HepG2 (cell line): ENCODE results near the gene SYT8. TPM values are rescaled to one million over a fixed set of nuclear protein-coding genes. Genes with fewer than 3 reads are reported as not detected.

Experiments
- CREB1 ChIP-seq, 2 experiments: fragments of 450-650 bp in 1 of 2; IDR thresholded peaks; 2 replicates each; pipeline ENCODE4 v1.6.1; 2016 to 2017; ENCODE audit warnings: control low read depth in 1 of 2, mild to moderate bottlenecking in 1 of 2, missing compliant biosample characterization in 1 of 2, missing genetic modification characterization in 1 of 2
- ELF3 ChIP-seq: IDR thresholded peaks from 2 replicates; pipeline ENCODE4 v1.6.1; 2016; ENCODE audit warnings: missing genetic modification reagents, missing compliant biosample characterization
- FOXA3 ChIP-seq: IDR thresholded peaks from 2 replicates; pipeline ENCODE4 v1.6.1; 2016; ENCODE audit warnings: missing genetic modification reagents, missing compliant biosample characterization
- HNRNPK ChIP-seq: fragments of 200-400 bp; formaldehyde crosslinking; IDR thresholded peaks from 2 replicates; pipeline ENCODE4 v1.6.1; 2018; ENCODE audit warnings: low read length, low read depth, moderate library complexity, mild to moderate bottlenecking; ENCODE audit not compliant: poor library complexity, severe bottlenecking
- HOXA5 ChIP-seq: sonication (generic); formaldehyde crosslinking; IDR thresholded peaks from 2 replicates; pipeline ENCODE4 v1.4.0; 2020; ENCODE audit warnings: missing genetic modification reagents
- KMT2B ChIP-seq: IDR thresholded peaks from 2 replicates; pipeline ENCODE4 v1.6.1; 2016; ENCODE audit warnings: missing genetic modification reagents, missing compliant biosample characterization
- MEF2D ChIP-seq: sonication (generic); formaldehyde crosslinking; IDR thresholded peaks from 2 replicates; pipeline ENCODE4 v1.5.1; 2020; ENCODE audit warnings: mild to moderate bottlenecking, missing genetic modification reagents
- MLX ChIP-seq: IDR thresholded peaks from 2 replicates; pipeline ENCODE4 v1.6.1; 2016
- PLRG1 ChIP-seq: fragments of 450-650 bp; conservative IDR thresholded peaks from 2 replicates; pipeline ENCODE4 v1.6.1; 2016
- POLR2G ChIP-seq: fragments of 200-400 bp; formaldehyde crosslinking; IDR thresholded peaks from 2 replicates; pipeline ENCODE4 v1.6.1; 2018; ENCODE audit warnings: mild to moderate bottlenecking, low read depth, low read length, moderate library complexity
- RBM22 ChIP-seq: fragments of 200-400 bp; formaldehyde crosslinking; optimal IDR thresholded peaks from 2 replicates; pipeline ENCODE3; 2017; ENCODE audit warnings: mild to moderate bottlenecking, low read length, moderate library complexity
- SOX6 ChIP-seq, 2 experiments: fragments of 450-650 bp in 1 of 2; sonication (generic) in 1 of 2; formaldehyde crosslinking in 1 of 2; IDR thresholded peaks; 2 replicates each; pipeline versions ENCODE4 v1.4.0 to v1.6.1; 2017 to 2020; ENCODE audit warnings: antibody characterized with exemption in 1 of 2, mild to moderate bottlenecking in 1 of 2, missing genetic modification reagents in 1 of 2
- SP140L ChIP-seq: sonication (generic); formaldehyde crosslinking; IDR thresholded peaks from 2 replicates; pipeline ENCODE4 v1.4.0; 2020; ENCODE audit warnings: missing genetic modification reagents, borderline replicate concordance
- THYN1 ChIP-seq: sonication (generic); formaldehyde crosslinking; IDR thresholded peaks from 2 replicates; pipeline ENCODE4 v1.8.1; 2023; ENCODE audit warnings: low read depth, mild to moderate bottlenecking, moderate library complexity, missing genetic modification reagents, borderline replicate concordance
- ZFP82 ChIP-seq: sonication (generic); formaldehyde crosslinking; IDR thresholded peaks from 2 replicates; pipeline ENCODE4 v1.5.1; 2020; ENCODE audit warnings: mild to moderate bottlenecking, missing genetic modification reagents, borderline replicate concordance
- ZMYM3 ChIP-seq: sonication (generic); formaldehyde crosslinking; IDR thresholded peaks from 2 replicates; pipeline ENCODE4 v1.5.1; 2020; ENCODE audit warnings: mild to moderate bottlenecking, missing genetic modification reagents
- ZNF367 ChIP-seq: sonication (generic); formaldehyde crosslinking; IDR thresholded peaks from 2 replicates; pipeline ENCODE4 v1.4.0; 2020; ENCODE audit warnings: missing genetic modification reagents, borderline replicate concordance
- ZNF446 ChIP-seq: sonication (generic); formaldehyde crosslinking; IDR thresholded peaks from 2 replicates; pipeline ENCODE4 v1.5.0; 2020; ENCODE audit warnings: mild to moderate bottlenecking, missing genetic modification reagents
- ZNF556 ChIP-seq: sonication (generic); formaldehyde crosslinking; IDR thresholded peaks from 2 replicates; pipeline ENCODE4 v1.4.0; 2020; ENCODE audit warnings: mild to moderate bottlenecking, missing genetic modification reagents, borderline replicate concordance
- ZNF598 ChIP-seq: sonication (generic); formaldehyde crosslinking; IDR thresholded peaks from 2 replicates; pipeline ENCODE4 v1.5.1; 2020; ENCODE audit warnings: mild to moderate bottlenecking, missing genetic modification reagents, borderline replicate concordance
- ZNF768 ChIP-seq: sonication (generic); formaldehyde crosslinking; IDR thresholded peaks from 2 replicates; pipeline ENCODE4 v1.4.0; 2020; ENCODE audit warnings: missing genetic modification reagents
- ZNF777 ChIP-seq: sonication (generic); formaldehyde crosslinking; IDR thresholded peaks from 2 replicates; pipeline ENCODE4 v1.4.0; 2020; ENCODE audit warnings: missing genetic modification reagents
- ZSCAN29 ChIP-seq: sonication (generic); formaldehyde crosslinking; conservative IDR thresholded peaks from 2 replicates; pipeline ENCODE4 v1.4.0; 2020; ENCODE audit warnings: mild to moderate bottlenecking, missing genetic modification reagents
- polyA plus RNA-seq, 8 experiments: library from polyadenylated mRNA; depleted of rRNA in 3 of 8; stranded (reverse) in 7 of 8; unstranded in 1 of 8; fragments of >200 nt; fragmentation: Illumina TruSeq in 4 of 8; extraction: Trizol in 4 of 8; gene quantifications; 2 replicates each; pipeline versions ENCODE4 v1.2.1 to v1.2.3, GENCODE V29; 2011 to 2016; ENCODE audit warnings: low read depth in 4 of 8, missing spikeins in 1 of 8, mixed read lengths in 1 of 8; ENCODE audit not compliant: insufficient read depth in 1 of 8
- total RNA-seq, 5 experiments: library from RNA; depleted of rRNA; stranded (reverse); fragments of >200 nt; fragmentation: Illumina TruSeq; extraction: Trizol; gene quantifications; 2 replicates each; pipeline ENCODE4 v1.2.3, GENCODE V29; 2016; ENCODE audit warnings: low read depth in 1 of 5
- TF ChIP-seq, protein P1 (sequence below): fragments of 450-650 bp; IDR thresholded peaks from 2 replicates; pipeline ENCODE4 v1.6.1; 2016
- TF ChIP-seq, protein P2 (sequence below): sonication (generic); formaldehyde crosslinking; IDR thresholded peaks from 2 replicates; pipeline ENCODE4 v1.4.0; 2020; ENCODE audit warnings: mild to moderate bottlenecking, missing genetic modification reagents, borderline replicate concordance

Gene SYT8
- total and polyA plus RNA-seq, 2 of the 13 experiments (the other 11 are each of a cell fraction or from before 2014, with no cell fraction given) = 0.60 to 2.3 TPM

GRCh38 chr11:1825039-1825740 lies 9.6 kb upstream of the SYT8 start (continued):
- TF ChIP-seq FOXA3 = peak; percentile 43
- TF ChIP-seq POLR2G = no peak
- TF ChIP-seq KMT2B (CRISPR knock-in tag) = 0 out of 2 replicates have a peak, but pooled peaks have one; percentile 24
- TF ChIP-seq ZMYM3 (CRISPR knock-in tag) = peak; percentile 68
- TF ChIP-seq, protein P1, sequence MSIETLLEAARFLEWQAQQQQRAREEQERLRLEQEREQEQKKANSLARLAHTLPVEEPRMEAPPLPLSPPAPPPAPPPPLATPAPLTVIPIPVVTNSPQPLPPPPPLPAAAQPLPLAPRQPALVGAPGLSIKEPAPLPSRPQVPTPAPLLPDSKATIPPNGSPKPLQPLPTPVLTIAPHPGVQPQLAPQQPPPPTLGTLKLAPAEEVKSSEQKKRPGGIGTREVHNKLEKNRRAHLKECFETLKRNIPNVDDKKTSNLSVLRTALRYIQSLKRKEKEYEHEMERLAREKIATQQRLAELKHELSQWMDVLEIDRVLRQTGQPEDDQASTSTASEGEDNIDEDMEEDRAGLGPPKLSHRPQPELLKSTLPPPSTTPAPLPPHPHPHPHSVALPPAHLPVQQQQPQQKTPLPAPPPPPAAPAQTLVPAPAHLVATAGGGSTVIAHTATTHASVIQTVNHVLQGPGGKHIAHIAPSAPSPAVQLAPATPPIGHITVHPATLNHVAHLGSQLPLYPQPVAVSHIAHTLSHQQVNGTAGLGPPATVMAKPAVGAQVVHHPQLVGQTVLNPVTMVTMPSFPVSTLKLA = no peak
- peak; percentile 72; the same call in 1 of the 2 replicates for TF ChIP-seq ZNF556 (CRISPR knock-in tag)
- no peak for TF ChIP-seq THYN1 (CRISPR knock-in tag)
- TF ChIP-seq PLRG1 = no peak
- no peak for TF ChIP-seq RBM22
- no peak for TF ChIP-seq CREB1 (IDR thresholded peaks at IDR 0.05)
- no peak for TF ChIP-seq CREB1 (CRISPR knock-in tag; IDR thresholded peaks at IDR 0.05)
- peak; percentile 44; the same call in 1 of the 2 replicates for TF ChIP-seq ZNF777 (CRISPR knock-in tag)
- TF ChIP-seq ZNF367 = 0 out of 2 replicates have a peak, but pooled peaks have one; percentile 59
- TF ChIP-seq ZNF598 (CRISPR knock-in tag) = peak; percentile 85; the same call in 1 of the 2 replicates
- no peak for TF ChIP-seq ZSCAN29 (CRISPR knock-in tag)
- TF ChIP-seq SP140L = no peak
- peak; percentile 92 for TF ChIP-seq HOXA5 (CRISPR knock-in tag)
- TF ChIP-seq ZNF446 (CRISPR knock-in tag) = no peak
- TF ChIP-seq, protein P2, sequence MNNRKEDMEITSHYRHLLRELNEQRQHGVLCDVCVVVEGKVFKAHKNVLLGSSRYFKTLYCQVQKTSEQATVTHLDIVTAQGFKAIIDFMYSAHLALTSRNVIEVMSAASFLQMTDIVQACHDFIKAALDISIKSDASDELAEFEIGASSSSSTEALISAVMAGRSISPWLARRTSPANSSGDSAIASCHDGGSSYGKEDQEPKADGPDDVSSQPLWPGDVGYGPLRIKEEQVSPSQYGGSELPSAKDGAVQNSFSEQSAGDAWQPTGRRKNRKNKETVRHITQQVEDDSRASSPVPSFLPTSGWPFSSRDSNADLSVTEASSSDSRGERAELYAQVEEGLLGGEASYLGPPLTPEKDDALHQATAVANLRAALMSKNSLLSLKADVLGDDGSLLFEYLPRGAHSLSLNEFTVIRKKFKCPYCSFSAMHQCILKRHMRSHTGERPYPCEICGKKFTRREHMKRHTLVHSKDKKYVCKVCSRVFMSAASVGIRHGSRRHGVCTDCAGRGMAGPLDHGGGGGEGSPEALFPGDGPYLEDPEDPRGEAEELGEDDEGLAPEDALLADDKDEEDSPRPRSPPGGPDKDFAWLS (CRISPR knock-in tag) = no peak
- 0 out of 2 replicates have a peak, but pooled peaks have one; percentile 35 for TF ChIP-seq ELF3 (CRISPR knock-in tag)
- TF ChIP-seq MEF2D = 0 out of 2 replicates have a peak, but pooled peaks have one; percentile 25
- TF ChIP-seq SOX6 (IDR thresholded peaks at IDR 0.05) = no peak
- TF ChIP-seq SOX6 (CRISPR knock-in tag; IDR thresholded peaks at IDR 0.05) = peak; percentile 51
- TF ChIP-seq ZNF768 (CRISPR knock-in tag) = peak; percentile 45; the same call in 1 of the 2 replicates
- TF ChIP-seq HNRNPK = peak; percentile 41
- no peak for TF ChIP-seq ZFP82
- no peak for TF ChIP-seq MLX (CRISPR knock-in tag)
